Globus pallidus (tissue), 1 donor: ENCODE data around the gene SFXN2.
"Not testable (repeated sequence)": the region's sequence is repeated elsewhere in the genome, so short reads cannot be mapped to it uniquely, and the experiment has no call there.

Source experiments
- DNase-seq: peaks from one replicate; pipeline ENCODE4 v3.0.0-alpha.2; 2015; ENCODE audit warnings: low spot score

SFXN2 gene

DNA sequence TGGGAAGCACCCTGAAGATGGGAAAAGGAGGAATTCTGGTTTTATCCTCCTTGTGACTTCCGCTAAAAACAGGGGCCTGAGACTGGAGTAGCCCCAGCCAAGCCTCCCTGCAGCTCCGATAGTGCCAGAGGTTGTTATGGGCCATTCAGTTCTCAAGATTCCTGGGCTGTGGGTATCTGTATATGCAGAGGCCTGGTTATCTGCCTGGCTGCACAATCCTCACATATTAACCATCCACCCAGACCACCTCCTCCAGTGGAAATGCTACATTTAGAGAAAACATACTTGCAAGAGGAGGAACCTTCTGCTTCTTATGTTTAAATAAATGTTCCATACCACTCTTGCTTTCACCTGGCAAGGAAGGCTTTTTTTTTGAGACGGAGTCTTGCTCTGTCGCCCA lies 34.8 kb upstream of the SFXN2 start:
- no peak for DNase-seq

DNA sequence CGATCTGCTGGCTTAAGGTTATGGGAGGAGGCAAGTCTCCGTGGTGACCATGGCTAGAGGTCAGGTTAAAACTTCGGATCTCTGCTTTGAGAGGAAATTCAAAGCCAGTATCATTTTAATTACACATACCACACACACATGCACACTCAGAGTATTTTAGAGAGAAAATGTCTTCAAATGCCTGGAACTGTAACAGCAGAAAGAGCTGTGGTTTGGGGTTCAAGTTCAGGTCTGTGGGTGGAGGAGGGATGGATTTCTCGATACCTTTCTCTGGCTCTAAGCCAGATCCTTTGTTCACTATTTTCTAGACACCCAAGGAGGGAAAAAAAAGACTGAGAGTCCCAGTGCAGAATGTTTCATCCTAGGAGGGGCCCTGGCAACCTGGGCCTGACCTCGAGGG lies 32.7 kb upstream of the SFXN2 start:
- DNase-seq, result no peak

DNA sequence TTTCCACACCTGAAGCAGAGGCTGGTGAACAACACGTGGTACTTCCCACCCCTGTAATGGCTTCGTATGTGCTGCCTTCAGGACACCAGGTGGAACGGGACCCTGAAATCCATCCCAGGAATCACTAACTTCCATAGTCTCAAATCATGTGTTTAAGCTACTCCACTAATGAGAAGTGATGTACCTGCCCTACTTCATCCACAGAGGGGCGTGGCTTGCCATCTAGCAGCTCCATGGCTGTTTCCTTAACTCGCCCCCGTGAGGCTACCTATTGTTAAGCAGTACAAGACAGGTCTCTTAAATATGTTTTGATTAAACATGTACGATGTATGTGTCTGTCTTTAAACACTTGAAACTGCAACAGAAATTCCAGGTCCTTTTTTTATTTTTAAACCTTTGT lies 32.0 kb upstream of the SFXN2 start:
- DNase-seq, result no peak

DNA sequence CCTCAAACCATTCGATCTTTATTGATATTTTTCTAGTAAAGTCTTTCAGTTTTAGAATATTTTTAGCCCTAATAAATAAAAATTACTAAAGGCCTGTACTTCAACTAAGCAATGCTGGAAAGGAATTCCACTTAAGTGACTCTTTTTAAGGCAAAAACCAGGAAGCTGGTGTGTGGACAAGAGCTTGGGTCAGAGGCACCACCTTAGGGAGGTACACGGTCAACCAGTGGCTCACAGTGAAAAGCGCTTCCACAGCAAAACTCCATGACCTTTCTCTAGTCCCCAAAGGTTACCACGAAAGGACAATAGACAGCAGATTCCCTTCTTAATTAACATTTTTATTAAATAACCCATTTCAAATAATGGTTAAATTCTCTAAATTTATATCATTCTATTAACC lies 31.5 kb upstream of the SFXN2 start:
- no peak for DNase-seq

DNA sequence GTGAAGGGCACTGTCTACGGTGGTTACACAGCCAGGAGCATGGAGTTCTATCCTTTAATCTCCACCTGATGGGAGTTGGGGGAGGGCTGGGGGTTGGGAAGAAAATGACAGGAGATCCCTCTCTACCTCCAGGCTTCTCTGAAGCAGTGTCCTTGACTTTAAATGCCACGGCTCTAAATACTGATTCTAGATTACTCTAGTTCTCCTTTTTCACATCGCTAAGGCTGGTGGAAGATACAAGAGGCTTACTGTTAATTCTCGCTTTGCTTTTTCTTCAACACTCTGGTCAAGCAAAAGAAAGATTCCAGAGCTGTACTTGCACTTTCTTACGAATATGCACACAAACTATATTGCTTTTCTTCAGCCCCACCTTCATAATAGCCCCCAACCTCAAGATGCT lies 30.7 kb upstream of the SFXN2 start:
- no peak for DNase-seq

DNA sequence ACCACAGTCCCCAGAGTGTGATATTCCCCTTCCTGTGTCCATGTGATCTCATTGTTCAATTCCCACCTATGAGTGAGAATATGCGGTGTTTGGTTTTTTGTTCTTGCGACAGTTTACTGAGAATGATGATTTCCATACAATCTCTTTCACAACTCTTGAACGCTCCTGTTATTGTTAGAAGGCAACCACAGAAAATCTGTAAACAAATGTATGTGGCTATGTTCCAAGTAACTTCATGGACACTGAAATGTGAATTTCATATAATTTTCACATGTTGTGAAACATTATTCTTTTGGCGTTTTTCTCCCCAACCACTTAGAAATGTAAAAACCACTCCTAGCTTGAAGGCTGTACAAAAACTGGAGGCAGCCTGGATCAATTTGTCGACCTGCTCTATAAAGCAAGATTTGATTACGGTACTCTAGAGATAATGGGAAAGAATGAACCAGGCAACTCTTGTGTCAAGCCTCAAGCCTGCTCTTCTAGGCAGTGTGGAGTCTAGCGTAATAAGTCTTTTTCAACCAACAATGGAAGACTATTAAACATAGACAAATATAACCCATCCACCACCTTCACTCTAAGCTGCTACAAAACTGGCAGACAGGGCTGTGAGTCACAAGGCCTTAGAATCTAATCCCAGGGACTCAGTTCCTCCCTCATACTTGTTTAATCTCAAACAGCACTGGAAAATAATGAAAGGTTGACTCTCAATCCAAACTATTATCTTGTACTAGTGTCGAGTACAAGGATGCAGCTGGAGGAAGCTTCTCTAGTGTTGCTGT lies 23.0 kb upstream of the SFXN2 start:
- no peak for DNase-seq

DNA sequence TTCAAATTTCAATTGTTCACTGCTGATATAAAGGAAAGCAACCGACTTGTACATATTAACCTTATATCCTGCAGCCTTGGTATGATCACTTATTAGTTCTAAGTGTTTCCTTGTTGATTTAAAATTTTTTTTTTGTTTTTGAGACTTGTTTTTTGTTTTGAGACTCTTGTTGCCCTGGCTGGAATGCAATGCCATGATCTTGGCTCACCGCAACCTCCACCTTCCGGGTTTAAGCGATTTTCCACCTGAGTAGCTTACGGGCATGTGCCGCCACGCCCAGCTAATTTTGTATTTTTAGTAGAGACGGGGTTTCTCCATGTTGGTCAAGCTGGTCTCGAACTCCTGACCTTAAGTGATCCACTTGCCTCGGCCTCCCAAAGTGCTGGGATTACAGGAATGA lies 19.0 kb upstream of the SFXN2 start:
- DNase-seq, result not testable (repeated sequence)

DNA sequence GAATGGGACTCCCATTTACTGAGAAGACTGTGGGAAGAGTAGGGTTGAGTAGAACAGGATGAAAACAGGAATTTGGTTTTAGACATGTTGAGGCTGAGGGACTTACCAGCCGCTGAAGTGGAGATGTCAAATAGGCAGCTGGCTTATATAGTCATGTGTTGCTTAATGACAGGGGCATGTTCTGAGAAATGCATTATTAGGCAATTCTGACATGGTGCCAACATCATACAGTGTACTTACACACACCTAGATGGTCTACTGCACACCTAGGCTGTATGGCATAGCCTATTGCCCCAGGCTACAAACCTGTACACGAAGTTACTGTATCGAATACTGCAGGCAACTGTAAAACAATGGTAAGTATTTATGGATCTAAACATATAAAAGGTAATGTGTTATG lies 17.7 kb upstream of the SFXN2 start:
- no peak for DNase-seq

DNA sequence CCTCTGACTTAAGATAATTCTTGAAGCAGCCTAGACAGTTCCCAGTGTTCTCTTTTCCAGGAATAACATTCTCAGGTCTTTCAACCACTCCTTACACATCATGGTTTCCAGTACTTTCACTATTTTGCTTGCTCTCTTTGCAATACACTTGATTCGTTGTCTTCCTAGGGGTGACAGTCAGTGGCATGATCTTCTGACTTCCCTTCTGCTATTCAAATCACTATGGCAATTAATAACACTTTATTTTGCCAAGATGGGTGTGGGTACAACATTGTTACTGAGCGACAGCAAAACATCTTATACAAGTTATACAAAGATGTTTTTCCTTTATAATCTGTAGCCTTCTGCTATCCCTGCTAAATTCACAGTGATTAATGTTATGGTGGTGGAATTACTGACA lies 15.5 kb upstream of the SFXN2 start:
- no peak for DNase-seq

DNA sequence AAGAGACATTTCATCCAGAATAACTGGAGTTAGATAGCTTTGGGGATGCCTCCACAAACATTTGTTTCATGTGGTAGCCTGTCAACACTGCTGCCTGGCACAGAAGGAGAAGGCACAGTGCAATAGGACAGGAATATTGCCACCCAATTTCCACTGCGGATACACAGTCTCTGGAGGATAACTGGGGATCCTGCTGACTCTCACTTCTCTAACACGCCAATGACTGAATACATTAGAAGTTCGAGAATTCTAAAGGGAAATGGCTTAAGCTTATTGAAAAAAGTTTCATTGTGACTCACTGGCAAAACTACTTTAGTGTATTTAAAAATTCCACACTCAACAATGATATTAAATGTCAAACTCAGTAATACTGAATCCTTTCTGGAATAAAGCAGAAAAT lies 13.2 kb upstream of the SFXN2 start:
- DNase-seq, result no peak

DNA sequence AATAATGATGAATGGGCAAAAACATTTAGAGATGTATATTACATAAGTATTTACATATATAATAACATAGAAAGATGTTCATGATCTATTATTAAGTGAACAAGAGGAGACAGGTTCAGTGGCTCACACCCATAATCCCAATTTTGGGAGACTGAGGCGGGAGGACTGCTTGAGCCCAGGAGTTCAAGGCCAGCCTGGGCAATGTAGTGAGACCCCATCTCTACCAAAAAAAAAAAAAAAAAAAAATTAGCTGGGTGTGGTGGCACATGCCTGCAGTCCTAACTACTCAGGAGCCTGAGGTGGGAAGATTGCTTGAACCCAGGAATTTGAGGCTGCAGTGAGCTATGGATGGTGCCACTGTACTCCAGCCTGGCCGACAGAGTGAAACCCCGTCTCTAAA lies 12.6 kb upstream of the SFXN2 start:
- no peak for DNase-seq

DNA sequence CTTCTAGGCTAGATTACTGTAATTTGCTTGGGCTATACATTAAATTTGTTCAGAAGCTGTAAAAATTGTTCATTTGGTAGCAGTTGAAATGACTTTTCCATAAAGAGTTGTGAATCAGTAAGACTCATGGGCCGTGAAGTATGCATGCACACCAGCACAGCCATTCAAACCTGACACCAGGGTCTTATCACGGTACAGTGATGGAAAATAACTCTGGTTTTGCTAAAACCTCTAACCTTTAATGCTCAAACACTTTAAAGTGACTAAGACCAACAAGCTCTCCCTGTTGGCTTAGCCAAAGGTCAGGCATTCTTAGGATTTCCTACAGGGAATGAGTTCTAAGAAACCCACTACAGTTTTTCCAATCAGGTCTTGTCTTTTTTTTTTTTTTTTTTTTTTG lies 11.7 kb upstream of the SFXN2 start:
- DNase-seq, result no peak

DNA sequence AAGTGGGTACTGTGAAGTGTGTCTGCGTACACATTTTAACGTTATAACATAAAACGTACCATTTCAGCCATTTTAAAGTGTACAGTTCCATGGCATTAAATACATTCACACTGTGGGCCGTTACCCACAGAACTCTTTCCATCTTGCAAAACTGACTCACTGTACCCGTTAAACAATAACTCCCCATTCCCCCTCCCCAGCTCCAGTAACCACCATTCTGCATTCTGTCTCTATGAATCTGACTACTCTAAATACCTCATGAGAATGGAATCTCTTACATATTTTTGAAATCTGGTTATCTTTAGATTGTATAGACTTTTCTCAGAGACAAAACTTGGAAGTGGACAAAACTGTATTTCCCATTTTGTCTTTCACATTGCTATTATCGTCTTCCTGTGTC lies 9.5 kb upstream of the SFXN2 start:
- no peak for DNase-seq

DNA sequence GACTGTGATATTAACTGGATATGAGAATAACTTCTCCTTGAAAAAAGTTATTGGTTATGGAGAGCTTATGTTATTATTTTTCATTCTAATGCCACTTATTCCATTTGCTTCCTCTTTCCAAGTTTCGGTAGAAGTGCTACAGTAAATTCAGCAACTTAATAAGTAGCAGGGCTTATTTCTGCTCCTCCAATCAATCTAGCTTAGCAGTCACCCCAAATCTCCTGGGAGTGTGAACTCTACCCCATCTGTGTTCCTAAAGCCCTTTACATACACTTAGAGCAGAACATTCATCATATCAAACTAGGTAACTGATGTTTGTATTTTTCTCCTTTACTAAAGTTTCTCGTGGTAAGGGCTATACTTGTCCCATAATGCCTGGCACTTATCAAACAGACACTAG lies 8.9 kb upstream of the SFXN2 start:
- DNase-seq, result no peak

DNA sequence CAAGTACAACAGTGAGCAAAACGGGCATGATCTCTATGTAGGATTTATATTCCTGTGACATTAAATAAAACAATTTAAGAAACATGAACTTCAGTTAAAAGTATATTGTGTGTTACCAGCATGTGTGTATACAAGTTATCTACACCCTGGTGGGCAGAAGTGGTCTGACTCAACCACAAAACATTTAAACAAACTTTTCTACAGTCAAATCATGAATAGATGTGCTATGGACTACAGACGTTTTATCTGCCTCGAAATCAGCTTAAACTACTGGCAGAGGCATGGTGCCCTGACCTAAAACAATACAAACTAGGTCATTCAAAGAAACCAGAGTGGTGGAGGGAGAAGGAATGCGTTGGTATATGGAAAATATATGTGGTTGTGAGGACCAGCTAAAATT lies 3.8 kb upstream of the SFXN2 start:
- no peak for DNase-seq

DNA sequence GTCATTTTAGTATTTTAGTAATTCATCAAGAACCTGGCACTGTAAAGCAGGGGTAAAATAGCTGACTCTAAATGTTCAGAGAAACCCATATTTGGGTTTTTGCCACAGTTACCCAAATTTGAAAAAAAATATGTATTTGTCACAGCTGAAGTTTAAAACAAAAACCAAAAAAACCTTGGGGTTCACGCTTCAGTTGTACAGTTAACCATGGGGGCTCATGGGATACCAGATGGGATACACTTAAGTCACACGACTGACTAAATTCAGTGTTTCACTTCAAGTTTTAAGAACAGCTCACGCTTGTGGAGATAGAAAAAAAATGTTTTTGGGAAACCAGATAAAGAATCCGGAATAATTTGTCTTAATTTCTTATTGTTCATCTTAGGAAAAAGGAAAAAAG lies 2.3 kb upstream of the SFXN2 start:
- no peak for DNase-seq

DNA sequence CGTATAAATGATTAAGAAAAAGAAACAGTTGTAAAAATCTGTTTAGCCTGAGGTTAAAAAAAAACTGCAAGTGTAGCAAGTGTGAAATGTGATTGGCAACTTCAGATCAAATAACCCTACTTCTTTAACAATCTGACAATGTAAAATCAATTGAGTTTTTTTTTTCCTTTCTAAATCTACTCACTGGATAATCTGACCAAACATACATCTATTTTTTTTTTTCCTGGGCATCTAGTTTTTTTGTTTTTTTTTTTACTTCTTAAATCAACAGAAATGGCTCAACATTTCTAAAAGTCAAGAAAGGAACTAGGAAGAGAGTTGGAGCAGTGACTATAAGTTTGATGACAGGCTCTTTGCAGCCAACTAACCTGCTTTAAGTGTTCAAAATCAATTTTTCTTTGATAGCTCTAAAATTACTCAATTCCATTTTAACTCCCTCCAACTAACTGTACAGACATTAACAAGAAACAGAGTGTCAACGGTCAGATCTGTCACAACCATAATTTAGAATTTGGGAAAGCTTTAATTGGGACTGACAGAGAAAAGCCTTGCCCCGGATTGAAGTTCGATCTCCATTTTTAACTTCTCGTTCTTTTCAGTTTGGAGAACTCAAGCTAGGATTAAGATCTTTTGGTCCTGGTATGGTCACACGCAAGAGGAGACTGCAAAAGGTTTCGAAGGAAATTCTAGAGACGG lies 1.4 kb upstream of the SFXN2 start:
- no peak for DNase-seq

DNA sequence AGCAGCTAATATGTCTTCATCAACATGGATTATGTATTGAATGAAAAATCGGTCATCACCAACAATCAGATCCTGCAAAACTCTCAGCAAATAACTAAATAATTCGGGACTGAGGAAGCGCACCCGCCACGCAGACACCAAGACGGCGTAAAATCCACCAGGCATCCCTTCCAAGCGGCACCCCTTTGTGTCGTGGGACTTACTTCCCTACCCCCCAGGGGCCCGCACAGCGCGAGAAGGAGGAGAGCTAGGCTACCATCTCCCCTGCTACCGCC lies 960 bp upstream of the SFXN2 start:
- DNase-seq, result no peak

DNA sequence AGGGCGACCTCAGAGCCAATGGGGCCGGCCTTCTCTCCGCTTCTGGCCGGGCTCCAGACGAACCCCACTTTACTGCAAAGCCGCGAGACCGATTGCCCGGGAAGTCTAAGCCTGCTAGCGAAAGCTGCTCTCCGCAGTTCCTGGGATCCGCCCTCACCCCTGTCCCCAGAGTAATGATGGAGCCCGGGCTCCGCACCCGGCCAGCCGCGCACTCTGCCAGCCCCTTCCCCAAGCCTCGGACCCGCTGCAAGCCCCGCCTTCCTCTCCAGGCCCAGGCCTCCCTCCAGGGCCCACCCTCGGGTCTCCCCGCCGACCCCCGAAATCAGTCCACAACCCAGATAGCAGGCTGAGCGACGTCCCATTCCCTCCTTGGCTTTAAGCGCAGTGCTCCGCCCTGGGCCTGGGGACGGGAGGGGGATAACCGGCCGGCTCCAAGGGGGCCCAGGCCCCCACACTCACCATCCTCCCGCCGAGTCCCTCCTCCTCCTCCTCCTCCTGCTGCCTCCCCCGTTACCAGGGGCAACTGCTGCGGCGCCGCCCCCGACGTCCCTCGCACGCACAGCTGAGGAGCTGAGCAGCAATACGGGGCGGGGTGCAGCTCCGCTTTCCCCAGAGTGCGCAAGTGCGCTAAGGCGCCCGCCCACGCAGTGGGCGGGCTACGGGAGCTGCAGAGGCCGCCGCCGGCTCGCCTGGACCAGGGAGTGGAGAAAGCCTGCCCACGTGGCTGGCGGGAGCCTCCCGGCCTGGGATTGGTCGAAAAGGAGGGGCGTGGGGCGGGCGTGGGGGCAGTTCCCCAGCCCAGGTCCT lies 419 bp upstream of the SFXN2 start, which contains the start of gene ARL3:
Gene ARL3 (minus strand): TSS at position 584 of the 807 bp plus-strand sequence. CDS start 122 bp downstream, at position 462.
- DNase-seq, result peak; percentile 98

DNA sequence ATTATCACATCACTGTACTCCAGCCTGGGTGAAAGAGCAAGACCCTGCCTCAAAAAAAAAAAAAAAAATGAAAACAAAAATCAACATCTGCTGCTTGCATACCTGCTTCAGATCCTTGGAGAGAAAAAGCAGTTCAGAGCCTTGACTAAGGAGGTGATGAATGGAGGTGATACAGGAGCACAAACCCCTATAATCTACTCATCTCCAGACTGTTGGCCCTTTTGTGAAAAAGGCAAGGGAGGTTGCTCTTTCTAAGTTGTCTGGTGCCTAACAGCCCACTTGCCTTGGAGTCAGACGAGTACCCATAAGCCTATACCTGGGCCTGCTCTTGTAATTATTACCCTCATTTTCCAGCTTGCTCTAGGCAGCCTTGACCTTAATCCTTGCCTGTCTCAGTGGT lies 1.4 kb downstream of the SFXN2 start:
- no peak for DNase-seq

DNA sequence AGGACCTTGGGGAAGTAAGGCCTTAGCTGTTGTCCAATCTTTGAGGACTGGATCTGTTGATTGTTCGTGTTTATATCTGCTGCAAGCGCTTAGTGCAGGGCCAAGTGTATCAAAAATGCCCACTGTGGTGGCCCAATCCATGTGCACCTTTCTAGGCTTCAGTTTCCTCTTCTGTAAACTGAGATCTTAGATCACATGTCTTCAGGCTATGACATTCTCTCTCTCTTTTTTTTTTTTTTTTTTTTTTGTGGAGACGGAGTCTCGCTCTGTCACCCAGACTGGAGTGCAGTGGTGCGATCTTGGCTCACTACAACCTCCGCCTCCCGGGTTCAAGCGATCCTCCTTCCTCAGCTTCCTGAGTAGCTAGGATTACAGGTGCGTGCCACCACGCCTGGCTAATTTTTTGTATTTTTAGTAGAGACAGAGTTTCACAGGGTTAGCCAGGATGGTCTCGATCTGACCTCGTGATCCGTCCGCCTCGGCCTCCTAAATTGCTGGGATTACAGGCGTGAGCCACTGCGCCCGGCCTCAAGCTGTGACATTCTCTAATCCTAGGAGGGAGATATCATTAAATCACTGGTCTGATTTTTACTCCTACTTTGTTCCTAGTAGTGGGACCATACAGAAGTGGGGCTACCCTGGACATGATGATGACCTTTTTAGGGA lies 2.6 kb downstream of the SFXN2 start:
- not testable (repeated sequence) for DNase-seq

DNA sequence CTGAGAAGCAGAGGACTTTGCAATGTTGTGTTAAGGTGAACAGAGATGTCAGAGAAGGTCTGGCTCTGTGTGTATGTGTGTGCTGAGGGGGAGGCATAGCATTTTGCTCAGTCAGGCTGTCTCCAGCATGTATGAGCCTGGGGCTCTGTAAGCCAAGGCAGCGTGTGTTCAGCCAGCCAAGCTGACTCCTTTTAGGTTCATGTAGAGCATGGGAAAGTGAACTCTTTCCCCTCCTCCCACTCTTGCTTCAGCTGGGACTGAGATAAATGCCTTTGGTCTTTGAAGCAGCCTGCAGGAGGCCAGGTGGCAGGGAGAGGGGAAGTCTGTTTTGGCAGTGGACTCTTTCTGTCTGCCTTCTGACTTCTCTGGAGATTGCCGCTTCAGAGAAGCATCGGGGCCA lies 3.8 kb downstream of the SFXN2 start:
- no peak for DNase-seq

DNA sequence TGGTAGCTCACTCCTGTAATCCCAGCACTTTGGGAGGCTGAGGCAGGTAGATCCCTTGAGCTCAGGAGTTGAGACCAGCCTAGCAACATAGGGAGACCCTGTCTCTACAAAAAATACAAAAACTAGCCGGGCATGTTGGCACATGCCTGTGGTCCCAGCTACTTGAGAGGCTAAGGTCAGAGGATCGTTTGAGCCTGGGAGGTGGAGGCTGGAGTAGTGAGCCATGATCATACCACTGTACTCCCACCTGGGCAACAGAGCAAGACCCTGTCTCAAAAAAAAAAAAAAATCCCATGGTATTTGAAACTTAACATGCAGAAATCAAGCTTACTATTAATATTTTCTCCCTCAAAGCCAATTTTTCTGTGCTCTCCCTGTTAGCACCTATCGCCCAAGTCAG lies 5.9 kb downstream of the SFXN2 start:
- no peak for DNase-seq
